Fibroblast of lung (primary cell): ENCODE data around the gene MITF. TPM values are rescaled to one million over a fixed set of nuclear protein-coding genes. Genes with fewer than 3 reads are reported as not detected.

Experiments
- DNase-seq, 2 donors: peaks; one replicate each; pipeline versions ENCODE4 v3.0.0 to v3.0.0-alpha.2; 2010; ENCODE audit warnings: low read depth in 2 of 2
- H2AFZ ChIP-seq: 2 replicates; pipeline ENCODE4 v1.5.1; 2012; ENCODE audit warnings: low read length, control low read depth, inconsistent platforms
- H3K27ac ChIP-seq: 2 replicates; pipeline ENCODE4 v1.5.1; 2011; ENCODE audit warnings: low read length, control low read depth; ENCODE audit not compliant: insufficient read depth
- H3K27me3 ChIP-seq: 2 replicates; pipeline ENCODE4 v1.5.1; 2011; ENCODE audit warnings: mild to moderate bottlenecking, low read length; ENCODE audit not compliant: control insufficient read depth, insufficient read depth
- H3K36me3 ChIP-seq: 2 replicates; pipeline ENCODE4 v1.5.1; 2011; ENCODE audit warnings: low read length; ENCODE audit not compliant: control insufficient read depth, insufficient read depth
- H3K4me1 ChIP-seq: 2 replicates; pipeline ENCODE4 v1.5.1; 2011; ENCODE audit warnings: low read length; ENCODE audit not compliant: control insufficient read depth, insufficient read depth; ENCODE audit errors: extremely low read depth
- H3K4me2 ChIP-seq: 2 replicates; pipeline ENCODE4 v1.5.1; 2011; ENCODE audit warnings: low read length, control low read depth; ENCODE audit not compliant: insufficient read depth; ENCODE audit errors: extremely low read depth
- H3K4me3 ChIP-seq, 4 experiments: fragments of 200-600 bp in 1 of 4; sonication (generic) in 1 of 4; replicated peaks in 1 of 4; 2 replicates each; pipeline ENCODE4 v1.5.1; 2011 to 2016; ENCODE audit warnings: low read length in 4 of 4, low read depth in 3 of 4, mild to moderate bottlenecking in 3 of 4, control low read depth in 2 of 4, inconsistent platforms in 1 of 4, mixed read lengths in 1 of 4; ENCODE audit not compliant: insufficient read depth in 1 of 4; ENCODE audit errors: control extremely low read depth in 1 of 4
- H3K79me2 ChIP-seq: 2 replicates; pipeline ENCODE4 v1.5.1; 2012; ENCODE audit warnings: mild to moderate bottlenecking, low read length, inconsistent platforms; ENCODE audit not compliant: control insufficient read depth, insufficient read depth
- H3K9ac ChIP-seq: 2 replicates; pipeline ENCODE4 v1.5.1; 2011; ENCODE audit warnings: mild to moderate bottlenecking, low read length, control low read depth; ENCODE audit not compliant: insufficient read depth
- H3K9me3 ChIP-seq: 2 replicates; pipeline ENCODE4 v1.5.1; 2012; ENCODE audit warnings: low read depth, low read length; ENCODE audit not compliant: control insufficient read depth, insufficient read depth
- H4K20me1 ChIP-seq: 2 replicates; pipeline ENCODE4 v1.5.1; 2011; ENCODE audit warnings: low read length; ENCODE audit not compliant: control insufficient read depth, insufficient read depth; ENCODE audit errors: extremely low read depth
- CTCF ChIP-seq, 2 donors: IDR thresholded peaks in 1 of 2; conservative IDR thresholded peaks in 1 of 2; 1 replicate in 1 of 2; 2 replicates in 1 of 2; pipeline ENCODE4 v1.5.1; 2011 to 2012; ENCODE audit warnings: low read length in 2 of 2, control low read depth in 1 of 2, inconsistent platforms in 1 of 2, low read depth in 1 of 2, mild to moderate bottlenecking in 1 of 2
- EZH2 ChIP-seq: IDR thresholded peaks from 2 replicates; pipeline ENCODE4 v1.5.1; 2012; ENCODE audit warnings: low read length, control low read depth, mild to moderate bottlenecking; ENCODE audit errors: missing control alignments
- polyA plus RNA-seq, 2 donors: library from polyadenylated mRNA; depleted of rRNA in 1 of 2; stranded (reverse) in 1 of 2; unstranded in 1 of 2; fragments of >200 nt; gene quantifications; 2 replicates each; pipeline ENCODE4 v1.2.1, GENCODE V29; 2011 to 2012; ENCODE audit warnings: missing spikeins in 1 of 2
- total RNA-seq: library from RNA; depleted of rRNA; stranded (reverse); fragments of >200 nt; gene quantifications from 2 replicates; pipeline ENCODE4 v1.2.1, GENCODE V29; 2014

The MITF gene
- total and polyA plus RNA-seq, 2 donors (not counting 1 experiment from before 2014, with no cell fraction given): 31.6 to 34.3 TPM

DNA sequence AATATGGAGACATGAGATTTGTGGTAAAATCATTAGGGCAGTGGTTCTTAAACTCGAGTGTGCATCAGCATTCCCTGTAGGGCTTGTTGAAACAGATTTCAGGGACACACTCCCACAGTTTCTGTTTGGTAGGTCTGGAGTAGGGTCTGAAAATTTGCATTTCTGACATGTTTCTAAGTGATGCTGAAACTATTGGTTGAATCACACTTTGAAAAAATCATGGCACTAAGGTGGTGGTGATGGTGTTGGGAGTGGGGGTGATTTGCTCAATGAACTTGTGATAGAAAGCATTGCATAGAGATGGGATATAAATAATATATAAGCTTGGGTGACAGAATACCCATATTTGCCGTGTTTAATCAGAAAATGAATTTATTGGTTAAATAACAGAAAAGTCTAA lies 11.3 kb downstream of the MITF start:
- Histone ChIP-seq H3K27ac (no peak overlapping the region), H3K79me2 (peaks cover under 1% of the 10 kb centered on the region), H3K9ac (no peak overlapping the region), H3K36me3 (no peaks in the 10 kb centered on the region), H3K4me1 (peaks cover 24% of the 10 kb centered on the region), H2AFZ (no peak overlapping the region), H3K9me3 (no peaks in the 10 kb centered on the region), H3K4me3 (no peak overlapping the region), H4K20me1 (no peaks in the 10 kb centered on the region), H3K4me2 (no peak overlapping the region), H3K27me3 (no peaks in the 10 kb centered on the region)
- TF ChIP-seq CTCF (conservative IDR thresholded peaks at IDR 0.05 in 1 of 2, IDR thresholded peaks at IDR 0.05 in 1 of 2; ENCODE audit: low read depth in 1 of 2, low read length in 2 of 2) (no peak), EZH2 (no peak)
- no peak for DNase-seq

GRCh38 chr3:69751074-69751476 lies 11.8 kb downstream of the MITF start:
- Histone ChIP-seq H3K9ac (no peak overlapping the region), H3K27ac (no peak overlapping the region), H3K27me3 (no peaks in the 10 kb centered on the region), H4K20me1 (no peaks in the 10 kb centered on the region), H2AFZ (no peak overlapping the region), H3K36me3 (no peaks in the 10 kb centered on the region), H3K4me1 (peaks cover 21% of the 10 kb centered on the region), H3K9me3 (no peaks in the 10 kb centered on the region), H3K79me2 (no peaks in the 10 kb centered on the region), H3K4me3 (no peak overlapping the region), H3K4me2 (no peak overlapping the region)
- DNase-seq: no peak
- TF ChIP-seq EZH2 (no peak), CTCF (conservative IDR thresholded peaks at IDR 0.05 in 1 of 2, IDR thresholded peaks at IDR 0.05 in 1 of 2; ENCODE audit: low read depth in 1 of 2, low read length in 2 of 2) (no peak)

DNA sequence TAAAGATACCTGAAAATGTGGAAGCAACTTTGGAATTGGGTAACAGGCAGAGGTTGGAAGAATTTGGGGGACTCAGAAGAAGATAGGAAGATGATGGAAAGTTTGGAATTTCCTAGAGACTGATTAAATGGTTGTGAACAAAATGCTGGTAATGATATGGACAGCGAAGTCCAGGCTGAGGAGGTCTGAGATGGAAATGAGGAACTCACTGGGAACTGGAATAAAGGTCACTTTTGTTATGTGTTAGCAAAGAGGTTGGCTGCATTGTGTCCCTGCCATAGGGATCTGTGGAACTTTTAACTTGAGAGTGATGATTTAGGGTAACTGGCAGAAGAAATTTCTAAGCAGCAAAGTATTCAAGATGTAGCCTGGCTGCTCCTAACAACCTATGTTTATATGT lies 13.0 kb downstream of the MITF start:
- H3K9ac ChIP-seq: no peak overlapping the region
- no peak overlapping the region for H3K4me3 ChIP-seq
- no peaks in the 10 kb centered on the region for H3K79me2 ChIP-seq
- H3K36me3 ChIP-seq: no peaks in the 10 kb centered on the region
- H3K27ac ChIP-seq: no peak overlapping the region
- H3K9me3 ChIP-seq: no peaks in the 10 kb centered on the region
- TF ChIP-seq CTCF (conservative IDR thresholded peaks at IDR 0.05 in 1 of 2, IDR thresholded peaks at IDR 0.05 in 1 of 2; ENCODE audit: low read depth in 1 of 2, low read length in 2 of 2) (no peak), EZH2 (no peak)
- no peak overlapping the region for H3K4me2 ChIP-seq
- H4K20me1 ChIP-seq: no peaks in the 10 kb centered on the region
- no peaks in the 10 kb centered on the region for H3K27me3 ChIP-seq
- H3K4me1 ChIP-seq: peaks cover 13% of the 10 kb centered on the region
- no peak for DNase-seq
- no peak overlapping the region for H2AFZ ChIP-seq
